Neural progenitor cell (in vitro differentiated cells): ENCODE measurements around the gene PRDM16. TPM values are rescaled to one million over a fixed set of nuclear protein-coding genes. Genes with fewer than 3 reads are reported as not detected.

Experiments
- DNase-seq: peaks from one replicate; pipeline ENCODE4 v3.0.0-alpha.2; 2016; ENCODE audit warnings: low spot score
- H2AFZ ChIP-seq: fragments of 200-600 bp; sonication (generic); replicated peaks from 2 replicates; pipeline ENCODE4 v1.6.1; 2016; ENCODE audit warnings: antibody characterized with exemption
- H3F3A ChIP-seq: fragments of 200-600 bp; sonication (generic); 2 replicates; pipeline ENCODE4 v1.6.1; 2016; ENCODE audit warnings: antibody characterized with exemption, low read depth
- H3K27ac ChIP-seq: fragments of 200-600 bp; sonication (generic); 2 replicates; pipeline ENCODE4 v1.5.1; 2016; ENCODE audit warnings: mild to moderate bottlenecking
- H3K27me3 ChIP-seq: fragments of 200-600 bp; sonication (generic); 2 replicates; pipeline ENCODE4 v1.6.1; 2016; ENCODE audit warnings: mild to moderate bottlenecking, moderate library complexity
- H3K36me3 ChIP-seq: fragments of 200-600 bp; sonication (generic); 2 replicates; pipeline ENCODE4 v1.5.1; 2016
- H3K4me1 ChIP-seq: fragments of 200-600 bp; sonication (generic); 2 replicates; pipeline ENCODE4 v1.6.1; 2016; ENCODE audit warnings: mixed run types
- H3K4me2 ChIP-seq: fragments of 200-600 bp; sonication (generic); 2 replicates; pipeline ENCODE4 v1.6.1; 2016
- H3K4me3 ChIP-seq: fragments of 200-600 bp; sonication (generic); 2 replicates; pipeline ENCODE4 v1.5.1; 2016
- H3K79me2 ChIP-seq: fragments of 200-600 bp; sonication (generic); 2 replicates; pipeline ENCODE4 v1.6.1; 2016; ENCODE audit warnings: low read depth
- H3K9ac ChIP-seq: fragments of 200-600 bp; sonication (generic); 2 replicates; pipeline ENCODE4 v1.6.1; 2016
- H3K9me3 ChIP-seq: fragments of 200-600 bp; sonication (generic); 2 replicates; pipeline ENCODE4 v1.5.1; 2016; ENCODE audit warnings: low read depth
- H4K20me1 ChIP-seq: fragments of 200-600 bp; sonication (generic); 2 replicates; pipeline ENCODE4 v1.6.1; 2016; ENCODE audit warnings: low read depth
- H3K27ac Mint-ChIP-seq: 3 replicates; pipeline ENCODE4 v1.8.0; 2021; ENCODE audit warnings: mixed read lengths
- H3K27me3 Mint-ChIP-seq: 2 replicates; pipeline ENCODE4 v1.8.0; 2022; ENCODE audit warnings: low read depth, mild to moderate bottlenecking, inconsistent platforms, moderate library complexity, mixed read lengths; ENCODE audit not compliant: insufficient read depth
- H3K36me3 Mint-ChIP-seq: 3 replicates; pipeline ENCODE4 v1.8.0; 2021; ENCODE audit warnings: mixed read lengths
- H3K4me1 Mint-ChIP-seq: 3 replicates; pipeline ENCODE4 v1.8.0; 2021; ENCODE audit warnings: mixed read lengths
- H3K4me3 Mint-ChIP-seq: 3 replicates; pipeline ENCODE4 v1.8.0; 2021; ENCODE audit warnings: mild to moderate bottlenecking, moderate library complexity, mixed read lengths
- H3K9me3 Mint-ChIP-seq: 3 replicates; pipeline ENCODE4 v1.8.0; 2020; ENCODE audit warnings: mixed read lengths
- CTCF ChIP-seq: fragments of 200-600 bp; sonication (generic); IDR thresholded peaks from 2 replicates; pipeline ENCODE4 v1.5.1; 2017; ENCODE audit warnings: antibody characterized with exemption, mild to moderate bottlenecking
- EZH2 ChIP-seq: fragments of 200-600 bp; sonication (generic); IDR thresholded peaks from 2 replicates; pipeline ENCODE4 v1.6.1; 2017; ENCODE audit warnings: antibody characterized with exemption, mild to moderate bottlenecking, moderate library complexity
- EZH2phosphoT487 ChIP-seq: fragments of 200-600 bp; sonication (generic); IDR thresholded peaks from 2 replicates; pipeline ENCODE4 v1.6.1; 2017; ENCODE audit warnings: antibody characterized with exemption
- total RNA-seq: library from RNA; depleted of rRNA; stranded (reverse); fragments of >200 nt; gene quantifications from 2 replicates; pipeline ENCODE4 v1.2.3, GENCODE V29; 2015; ENCODE audit warnings: low replicate concordance

Gene PRDM16
- total RNA-seq, 1 donor from 2014 or later: 1.9 TPM

- H3K9me3 Mint-ChIP-seq: no peaks in the 10 kb centered on the region
- no peak for DNase-seq
- H3K36me3 ChIP-seq: no peaks in the 10 kb centered on the region
- peaks cover 24% of the 10 kb centered on the region for H3F3A ChIP-seq
- peak overlapping the region; percentile 40 for H3K27ac Mint-ChIP-seq
- peaks cover 2% of the 10 kb centered on the region for H3K36me3 Mint-ChIP-seq
- no peak for TF ChIP-seq CTCF
- no peak overlapping the region for H3K4me3 ChIP-seq
- no peak overlapping the region for H3K4me2 ChIP-seq
- H3K4me1 Mint-ChIP-seq: peaks cover 47% of the 10 kb centered on the region
- no peak overlapping the region for H2AFZ ChIP-seq
- H3K27me3 Mint-ChIP-seq: peaks cover 14% of the 10 kb centered on the region
- peaks cover 21% of the 10 kb centered on the region for H3K27me3 ChIP-seq
- H3K79me2 ChIP-seq: no peaks in the 10 kb centered on the region
- H4K20me1 ChIP-seq: peaks cover 9% of the 10 kb centered on the region
- peaks cover 26% of the 10 kb centered on the region for H3K4me1 ChIP-seq
- H3K9me3 ChIP-seq: no peaks in the 10 kb centered on the region
- no peak overlapping the region for H3K9ac ChIP-seq
- no peak overlapping the region for H3K27ac ChIP-seq
- no peak overlapping the region for H3K4me3 Mint-ChIP-seq
These were observed 175.3 kb downstream of the PRDM16 start for GRCh38 chr1:3244025-3244926.

- no peak overlapping the region for H3K4me2 ChIP-seq
- H3F3A ChIP-seq: peaks cover 30% of the 10 kb centered on the region
- peaks cover 12% of the 10 kb centered on the region for H4K20me1 ChIP-seq
- Mint-ChIP-seq H3K27ac (no peak overlapping the region), H3K27me3 (peaks cover 14% of the 10 kb centered on the region), H3K36me3 (peaks cover 2% of the 10 kb centered on the region), H3K9me3 (no peaks in the 10 kb centered on the region), H3K4me1 (peaks cover 54% of the 10 kb centered on the region), H3K4me3 (no peak overlapping the region)
- no peak overlapping the region for H3K9ac ChIP-seq
- TF ChIP-seq EZH2phosphoT487 (no peak), CTCF (no peak), EZH2 (no peak)
- H3K36me3 ChIP-seq: no peaks in the 10 kb centered on the region
- no peak for DNase-seq
- H3K27me3 ChIP-seq: peaks cover 21% of the 10 kb centered on the region
- H3K79me2 ChIP-seq: no peaks in the 10 kb centered on the region
- H3K27ac ChIP-seq: no peak overlapping the region
- H3K4me3 ChIP-seq: no peak overlapping the region
- no peak overlapping the region for H2AFZ ChIP-seq
- no peaks in the 10 kb centered on the region for H3K9me3 ChIP-seq
- H3K4me1 ChIP-seq: peaks cover 33% of the 10 kb centered on the region
These were observed 175.9 kb downstream of the PRDM16 start for GRCh38 chr1:3244927-3245315.

GRCh38 chr1:3245344-3245743, 176.3 kb downstream of the PRDM16 start:
- Mint-ChIP-seq H3K27me3 (peaks cover 14% of the 10 kb centered on the region), H3K36me3 (peaks cover 2% of the 10 kb centered on the region), H3K27ac (peak overlapping the region; percentile 99), H3K4me1 (peaks cover 56% of the 10 kb centered on the region), H3K4me3 (no peak overlapping the region), H3K9me3 (no peaks in the 10 kb centered on the region)
- H3F3A ChIP-seq: peaks cover 34% of the 10 kb centered on the region
- H2AFZ ChIP-seq: no peak overlapping the region
- no peak overlapping the region for H3K4me2 ChIP-seq
- H3K9ac ChIP-seq: no peak overlapping the region
- peaks cover 17% of the 10 kb centered on the region for H4K20me1 ChIP-seq
- H3K4me1 ChIP-seq: peaks cover 37% of the 10 kb centered on the region
- H3K4me3 ChIP-seq: no peak overlapping the region
- no peaks in the 10 kb centered on the region for H3K79me2 ChIP-seq
- DNase-seq: no peak
- H3K27me3 ChIP-seq: peaks cover 21% of the 10 kb centered on the region
- no peaks in the 10 kb centered on the region for H3K36me3 ChIP-seq
- H3K27ac ChIP-seq: no peak overlapping the region
- no peaks in the 10 kb centered on the region for H3K9me3 ChIP-seq
- TF ChIP-seq EZH2: no peak
- TF ChIP-seq EZH2phosphoT487: no peak
- no peak for TF ChIP-seq CTCF
